ENCODE measurements around the gene CFL1. TPM values are rescaled to one million over a fixed set of nuclear protein-coding genes. Genes with fewer than 3 reads are reported as not detected.

CFL1 gene
- total and polyA plus RNA-seq, 7 experiments from 2014 or later, result 403 to 2,314 (median 802) TPM

DNA sequence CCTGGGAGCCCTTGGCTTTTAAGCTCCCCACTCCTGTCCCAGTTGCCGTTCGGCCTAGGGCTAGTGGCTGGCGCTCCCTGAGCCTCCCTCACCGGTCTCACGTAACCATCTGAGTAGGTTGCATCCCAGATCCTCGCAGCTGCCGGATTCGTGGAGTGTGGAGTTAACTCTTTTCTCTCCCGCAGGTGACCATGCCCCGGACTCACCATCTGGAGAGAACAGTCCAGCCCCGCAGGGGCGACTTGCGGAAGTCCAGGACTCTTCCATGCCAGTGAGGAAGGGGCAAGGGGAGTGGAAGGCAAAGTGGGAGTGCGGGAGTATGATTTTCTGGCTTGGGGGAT lies 3.2 kb upstream of the CFL1 start:
- Mint-ChIP-seq H3K27me3 (no peaks in the 10 kb centered on the region), H3K9me3 (peaks cover 0 to 6% (median 0%) of the 10 kb centered on the region in 11 donors), H3K36me3 (peaks cover 7 to 25% (median 11%) of the 10 kb centered on the region in 5 donors), H3K27ac (peak overlapping the region; percentile 67 to 99 (median 96)), H3K4me1 (peaks cover 27 to 46% (median 32%) of the 10 kb centered on the region in 7 donors), H3K4me3 (peak overlapping the region; percentile 92 to 100 (median 97))
- H3K9me3 ChIP-seq (ENCODE audit: control insufficient read depth in 2 of 3, low read length in 3 of 3), result no peaks in the 10 kb centered on the region
- H3K27me3 ChIP-seq (ENCODE audit: control insufficient read depth in 2 of 2, insufficient read depth in 2 of 2, low read length in 2 of 2), result no peaks in the 10 kb centered on the region
- peak overlapping the region; percentile 65 for H3K4me3 ChIP-seq (ENCODE audit: low read length)
- ATAC-seq (no peak), DNase-seq (peak in 2 of 9 donors; percentile 8 to 25)
- peaks cover 5 to 61% (median 14%) of the 10 kb centered on the region in 3 experiments for H3K36me3 ChIP-seq (ENCODE audit: control insufficient read depth in 2 of 3, insufficient read depth in 3 of 3, low read length in 3 of 3)
- H3K4me1 ChIP-seq (ENCODE audit: control insufficient read depth in 2 of 2, insufficient read depth in 2 of 2, low read length in 2 of 2), result peaks cover 22 to 30% of the 10 kb centered on the region in 2 donors
- ChIA-PET CTCF (interaction anchor here (1.2 to 8.3 kb wide), 3 partner anchors 9 to 27 kb away, joined by 3 to 159 read pairs (median 30); partner anchors contain the start of genes CCDC85B and FIBP), POLR2A (interaction anchor here (0.6 to 12.9 kb wide), 14 partner anchors 9 to 451 kb away, joined by 3 to 316 read pairs (median 23); partner anchors contain the start of genes BANF1, C11orf68, CCDC85B and CTSW)
- peak overlapping the region; percentile 88 for H3K27ac ChIP-seq (ENCODE audit: low read depth, low read length)
- intact Hi-C loops (cut with micrococcal nuclease), result no loop called here

DNA sequence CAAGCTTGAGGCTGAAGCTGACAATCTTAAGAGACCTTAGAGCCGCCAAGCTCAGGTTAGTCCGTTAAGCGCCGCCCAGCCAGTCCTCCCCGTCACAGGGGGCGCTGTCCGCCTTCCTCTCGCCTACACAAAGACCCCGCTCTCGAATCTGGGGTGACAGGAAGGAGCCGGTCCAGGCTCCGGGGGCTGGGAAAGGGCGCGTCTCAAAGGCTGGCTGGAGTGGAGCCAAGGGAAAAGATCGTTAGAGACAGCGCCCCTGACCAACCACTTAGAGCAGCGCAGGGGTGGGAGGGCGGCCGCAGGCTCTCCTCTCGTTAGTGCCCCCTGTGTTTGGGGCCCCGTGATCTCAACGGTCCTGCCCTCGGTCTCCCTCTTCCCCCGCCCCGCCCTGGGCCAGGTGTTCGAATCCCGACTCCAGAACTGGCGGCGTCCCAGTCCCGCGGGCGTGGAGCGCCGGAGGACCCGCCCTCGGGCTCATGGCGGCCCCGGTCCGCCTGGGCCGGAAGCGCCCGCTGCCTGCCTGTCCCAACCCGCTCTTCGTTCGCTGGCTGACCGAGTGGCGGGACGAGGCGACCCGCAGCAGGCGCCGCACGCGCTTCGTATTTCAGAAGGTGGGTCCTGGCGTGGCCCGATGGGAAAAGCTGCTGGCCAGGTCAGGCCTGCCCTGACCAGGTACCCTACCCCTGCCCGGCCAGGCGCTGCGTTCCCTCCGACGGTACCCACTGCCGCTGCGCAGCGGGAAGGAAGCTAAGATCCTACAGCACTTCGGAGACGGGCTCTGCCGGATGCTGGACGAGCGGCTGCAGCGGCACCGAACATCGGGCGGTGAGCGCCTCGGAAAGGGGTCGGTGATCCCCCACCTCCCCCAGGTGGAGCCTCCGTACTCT lies 2.5 kb upstream of the CFL1 start, which contains the start of gene MUS81:
MUS81 (plus strand) TSS at position 156 of the 887 bp plus-strand sequence; CDS start at position 477, 321 bp downstream.
- peak within 1 kb of the TSS; percentile 92 to 100 (median 97) for H3K4me3 Mint-ChIP-seq
- peaks cover 0 to 8% (median 0%) of the 10 kb centered on the region in 11 donors for H3K9me3 Mint-ChIP-seq
- ChIA-PET POLR2A (interaction anchor here (0.6 to 12.9 kb wide), 40 partner anchors 10 to 1379 kb away, joined by 3 to 316 read pairs (median 6); partner anchors contain the start of genes AP5B1, BANF1, C11orf68 and CCDC85B), CTCF (interaction anchor here (0.8 to 8.3 kb wide), 15 partner anchors 10 to 285 kb away, joined by 3 to 159 read pairs (median 4); partner anchors contain the start of genes CCDC85B, EHBP1L1, FIBP and KAT5)
- Histone ChIP-seq H3K4me3 (ENCODE audit: low read length) (peak within 1 kb of the TSS; percentile 65), H3K27me3 (ENCODE audit: control insufficient read depth in 2 of 2, insufficient read depth in 2 of 2, low read length in 2 of 2) (no peaks in the 10 kb centered on the region), H3K27ac (ENCODE audit: low read depth, low read length) (peak within 1 kb of the TSS; percentile 88), H3K36me3 (ENCODE audit: control insufficient read depth in 2 of 3, insufficient read depth in 3 of 3, low read length in 3 of 3) (peaks cover 8 to 61% (median 20%) of the 10 kb centered on the region in 3 experiments), H3K9me3 (ENCODE audit: control insufficient read depth in 2 of 3, low read length in 3 of 3) (no peaks in the 10 kb centered on the region), H3K4me1 (ENCODE audit: control insufficient read depth in 2 of 2, insufficient read depth in 2 of 2, low read length in 2 of 2) (peaks cover 28 to 36% of the 10 kb centered on the region in 2 donors)
- ATAC-seq, result peak; percentile 63
- no peaks in the 10 kb centered on the region for H3K27me3 Mint-ChIP-seq
- peaks cover 9 to 31% (median 17%) of the 10 kb centered on the region in 5 donors for H3K36me3 Mint-ChIP-seq
- DNase-seq, result peak; percentile 91 to 96 (median 95)
- H3K4me1 Mint-ChIP-seq, result peaks cover 28 to 52% (median 39%) of the 10 kb centered on the region in 7 donors
- intact Hi-C loops (cut with micrococcal nuclease), result loop anchor here (1.0 kb wide), 5 partner anchors 8 to 101 kb away; partner anchors contain the start of genes C11orf68 (in 1 of the 2), DRAP1 (in 1 of the 2) and SART1 (in 1 of the 2)
- peak within 1 kb of the TSS; percentile 88 to 99 (median 97) for H3K27ac Mint-ChIP-seq

DNA sequence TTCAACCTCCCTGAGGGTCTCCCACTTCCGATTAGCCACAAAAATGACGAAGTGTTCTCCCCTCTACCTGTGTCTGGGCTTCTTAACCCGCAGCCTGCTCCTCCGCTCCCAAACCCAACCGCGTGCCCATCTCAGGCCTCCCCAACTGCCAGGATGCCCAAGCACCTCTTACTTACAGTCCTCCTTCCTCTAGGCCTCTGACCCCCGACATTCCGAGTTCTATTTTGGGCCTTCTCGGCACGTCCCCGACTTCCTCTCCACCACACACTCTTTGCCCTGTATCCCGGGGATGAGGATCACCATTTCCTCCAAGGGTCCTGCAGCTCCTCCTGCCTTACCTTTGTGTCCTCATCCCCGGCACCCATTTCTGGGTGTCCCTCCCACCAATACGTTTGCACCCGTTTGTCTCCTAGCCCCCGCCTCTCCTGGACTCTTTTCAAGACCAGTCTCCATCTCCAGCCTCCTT lies 1.9 kb upstream of the CFL1 start:
- Histone ChIP-seq H3K4me3 (ENCODE audit: low read length) (peak overlapping the region; percentile 65), H3K4me1 (ENCODE audit: control insufficient read depth in 2 of 2, insufficient read depth in 2 of 2, low read length in 2 of 2) (peaks cover 35 to 39% of the 10 kb centered on the region in 2 donors), H3K36me3 (ENCODE audit: control insufficient read depth in 2 of 3, insufficient read depth in 3 of 3, low read length in 3 of 3) (peaks cover 15 to 61% (median 27%) of the 10 kb centered on the region in 3 experiments), H3K9me3 (ENCODE audit: control insufficient read depth in 2 of 3, low read length in 3 of 3) (no peaks in the 10 kb centered on the region), H3K27ac (ENCODE audit: low read depth, low read length) (peak overlapping the region; percentile 88), H3K27me3 (ENCODE audit: control insufficient read depth in 2 of 2, insufficient read depth in 2 of 2, low read length in 2 of 2) (no peaks in the 10 kb centered on the region)
- Mint-ChIP-seq H3K36me3 (peaks cover 10 to 33% (median 20%) of the 10 kb centered on the region in 5 donors), H3K4me3 (peak overlapping the region; percentile 92 to 100 (median 97)), H3K4me1 (peaks cover 30 to 57% (median 45%) of the 10 kb centered on the region in 7 donors), H3K27me3 (no peaks in the 10 kb centered on the region), H3K27ac (peak overlapping the region; percentile 88 to 99 (median 97)), H3K9me3 (peaks cover 0 to 9% (median 0%) of the 10 kb centered on the region in 11 donors)
- CTCF ChIA-PET, result interaction anchor here (0.6 to 8.3 kb wide), 18 partner anchors 10 to 284 kb away, joined by 3 to 159 read pairs (median 4); partner anchors contain the start of genes CCDC85B, EHBP1L1, FIBP and KAT5
- intact Hi-C loops (cut with micrococcal nuclease), result loop anchor here (1.0 to 10.0 kb wide), 20 partner anchors 8 to 1543 kb away; partner anchors contain the start of genes RELA (in 2 of the 2), AP5B1 (in 1 of the 2), C11orf68 (in 1 of the 2) and DRAP1 (in 1 of the 2)
- no peak for ATAC-seq
- DNase-seq, result peak in 1 of 9 donors; percentile 40
- POLR2A ChIA-PET, result interaction anchor here (0.6 to 12.9 kb wide), 39 partner anchors 10 to 1380 kb away, joined by 3 to 316 read pairs (median 6); partner anchors contain the start of genes AP5B1, BANF1, C11orf68 and CCDC85B

DNA sequence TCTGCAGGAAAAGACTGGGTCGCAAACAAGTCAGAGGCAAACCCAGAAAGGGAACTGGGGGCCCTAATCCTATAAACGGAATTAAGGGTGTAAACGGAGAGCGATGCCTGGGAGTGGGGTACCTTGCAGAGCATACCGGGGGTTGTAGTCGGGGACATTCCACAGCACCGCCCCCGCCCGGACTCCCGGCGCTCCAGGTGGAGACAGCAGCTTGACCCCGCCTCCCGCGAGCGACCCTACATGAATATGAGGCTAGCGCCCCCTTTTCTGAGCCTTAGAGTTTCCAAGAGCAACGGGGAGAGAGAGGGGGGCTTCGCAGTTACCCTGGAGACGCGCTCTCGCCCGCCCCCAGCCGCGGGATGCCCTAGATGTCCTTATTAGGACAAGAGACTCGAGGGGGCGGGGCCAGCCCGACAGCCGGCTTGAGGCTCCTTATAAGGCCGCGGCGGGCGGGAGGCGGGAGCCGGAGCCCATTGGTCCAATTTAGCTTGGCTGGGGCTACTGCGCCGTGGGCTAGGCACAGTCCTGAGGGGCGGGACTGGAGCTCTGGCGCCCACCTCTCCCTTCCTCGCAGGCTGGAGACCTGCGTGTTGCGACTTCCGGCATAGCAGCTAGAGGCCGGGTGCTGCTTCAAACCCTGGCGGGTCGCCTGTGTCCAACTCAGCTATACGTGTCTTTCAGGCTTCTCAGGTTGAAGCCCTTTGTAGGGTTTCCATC lies 1.3 kb upstream of the CFL1 start:
- Mint-ChIP-seq H3K36me3 (peaks cover 16 to 39% (median 24%) of the 10 kb centered on the region in 5 donors), H3K27ac (peak overlapping the region; percentile 88 to 99 (median 97)), H3K9me3 (peaks cover 0 to 9% (median 0%) of the 10 kb centered on the region in 11 donors), H3K4me3 (peak overlapping the region; percentile 92 to 100 (median 97)), H3K4me1 (peaks cover 36 to 63% (median 51%) of the 10 kb centered on the region in 7 donors), H3K27me3 (no peaks in the 10 kb centered on the region)
- ChIA-PET CTCF (interaction anchor here (0.6 to 8.3 kb wide), 17 partner anchors 11 to 283 kb away, joined by 3 to 159 read pairs (median 4); partner anchors contain the start of genes CCDC85B, EHBP1L1, FIBP and KAT5), POLR2A (interaction anchor here (0.6 to 12.9 kb wide), 39 partner anchors 11 to 1381 kb away, joined by 3 to 316 read pairs (median 6); partner anchors contain the start of genes AP5B1, BANF1, C11orf68 and CCDC85B)
- Histone ChIP-seq H3K36me3 (ENCODE audit: control insufficient read depth in 2 of 3, insufficient read depth in 3 of 3, low read length in 3 of 3) (peaks cover 21 to 61% (median 33%) of the 10 kb centered on the region in 3 experiments), H3K27ac (ENCODE audit: low read depth, low read length) (peak overlapping the region; percentile 88), H3K4me1 (ENCODE audit: control insufficient read depth in 2 of 2, insufficient read depth in 2 of 2, low read length in 2 of 2) (peaks cover 39 to 41% of the 10 kb centered on the region in 2 donors), H3K4me3 (ENCODE audit: low read length) (peak overlapping the region; percentile 65), H3K9me3 (ENCODE audit: control insufficient read depth in 2 of 3, low read length in 3 of 3) (no peaks in the 10 kb centered on the region), H3K27me3 (ENCODE audit: control insufficient read depth in 2 of 2, insufficient read depth in 2 of 2, low read length in 2 of 2) (no peaks in the 10 kb centered on the region)
- intact Hi-C loops (cut with micrococcal nuclease), result loop anchor here (1.0 to 10.0 kb wide), 15 partner anchors 14 to 1542 kb away; partner anchors contain the start of genes RELA (in 2 of the 2), AP5B1 (in 1 of the 2), EFEMP2 (in 1 of the 2) and FOSL1 (in 1 of the 2)
- ATAC-seq, result peak; percentile 71
- peak; percentile 84 to 97 (median 90) for DNase-seq

DNA sequence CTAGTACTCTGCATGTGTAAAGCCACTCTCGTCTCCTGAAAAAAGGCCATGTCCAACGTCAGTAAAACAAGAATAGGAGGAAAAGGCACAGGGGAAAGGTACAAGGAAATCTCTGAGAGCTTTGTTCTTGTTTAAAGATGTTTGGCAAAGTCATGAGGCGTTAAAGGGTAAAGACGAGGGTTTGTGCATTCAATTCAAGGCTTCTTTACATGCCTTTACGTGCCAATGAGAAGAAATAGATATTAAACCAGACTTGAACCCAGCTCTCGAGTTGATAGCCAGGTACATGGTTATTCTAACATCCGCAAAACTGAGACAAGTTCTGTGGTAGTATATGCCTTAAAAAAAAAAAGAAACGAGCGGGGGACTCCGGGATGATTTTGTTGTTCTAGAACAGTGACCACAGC lies 704 bp upstream of the CFL1 start:
- Histone ChIP-seq H3K9me3 (ENCODE audit: control insufficient read depth in 2 of 3, low read length in 3 of 3) (no peaks in the 10 kb centered on the region), H3K27me3 (ENCODE audit: control insufficient read depth in 2 of 2, insufficient read depth in 2 of 2, low read length in 2 of 2) (no peaks in the 10 kb centered on the region), H3K27ac (ENCODE audit: low read depth, low read length) (peak overlapping the region; percentile 88), H3K4me1 (ENCODE audit: control insufficient read depth in 2 of 2, insufficient read depth in 2 of 2, low read length in 2 of 2) (peaks cover 39 to 43% of the 10 kb centered on the region in 2 donors), H3K4me3 (ENCODE audit: low read length) (peak overlapping the region; percentile 65), H3K36me3 (ENCODE audit: control insufficient read depth in 2 of 3, insufficient read depth in 3 of 3, low read length in 3 of 3) (peaks cover 26 to 61% (median 37%) of the 10 kb centered on the region in 3 experiments)
- intact Hi-C loops (cut with micrococcal nuclease), result loop anchor here (1.0 to 10.0 kb wide), 27 partner anchors 14 to 1541 kb away; partner anchors contain the start of genes BANF1 (in 2 of the 2), EIF1AD (in 2 of the 2), KAT5 (in 2 of the 2) and PCNX3 (in 2 of the 2)
- DNase-seq (no peak), ATAC-seq (no peak)
- Mint-ChIP-seq H3K4me1 (peaks cover 42 to 69% (median 56%) of the 10 kb centered on the region in 7 donors), H3K27ac (peak overlapping the region; percentile 88 to 99 (median 97)), H3K36me3 (peaks cover 16 to 43% (median 26%) of the 10 kb centered on the region in 5 donors), H3K4me3 (peak overlapping the region; percentile 92 to 100 (median 97)), H3K27me3 (no peaks in the 10 kb centered on the region), H3K9me3 (peaks cover 0 to 9% (median 0%) of the 10 kb centered on the region in 11 donors)
- CTCF ChIA-PET, result interaction anchor here (1.2 to 8.3 kb wide), 5 partner anchors 12 to 244 kb away, joined by 3 to 159 read pairs (median 9); partner anchors contain the start of genes CCDC85B, FIBP, MAP3K11 and PCNX3
- POLR2A ChIA-PET, result interaction anchor here (0.6 to 12.9 kb wide), 35 partner anchors 10 to 1609 kb away, joined by 3 to 316 read pairs (median 5); partner anchors contain the start of genes BANF1, CCDC85B, CTSW and EFEMP2
